ENCODE measurements around the gene NR1H2.

The NR1H2 gene

GRCh38 chr19:50412419-50412818 lies 36.2 kb downstream of the NR1H2 start:
- TF ChIP-seq BACH2 (CRISPR knock-in tag; IDR thresholded peaks at IDR 0.05; ENCODE audit: borderline replicate concordance) (no peak), TCF4 (CRISPR knock-in tag; IDR thresholded peaks at IDR 0.05; ENCODE audit: borderline replicate concordance) (no peak), RARB (CRISPR knock-in tag; IDR thresholded peaks at IDR 0.05) (no peak), CREB5 (CRISPR knock-in tag; IDR thresholded peaks at IDR 0.05; ENCODE audit: low read depth) (no peak), CSDC2 (CRISPR knock-in tag; IDR thresholded peaks at IDR 0.05) (no peak), PPARA (CRISPR knock-in tag; IDR thresholded peaks at IDR 0.05; ENCODE audit: borderline replicate concordance) (no peak), SNAI2 (CRISPR knock-in tag; IDR thresholded peaks at IDR 0.05) (no peak), GLIS3 (CRISPR knock-in tag; IDR thresholded peaks at IDR 0.05) (no peak), ZNF8 (CRISPR knock-in tag; IDR thresholded peaks at IDR 0.05) (no peak), TSHZ2 (CRISPR knock-in tag; IDR thresholded peaks at IDR 0.05) (no peak)

GRCh38 chr19:50413096-50413495 lies 36.8 kb downstream of the NR1H2 start:
- ATAC-seq: no peak
- no peak for TF ChIP-seq ZFP3 (CRISPR knock-in tag; IDR thresholded peaks at IDR 0.05)
- TF ChIP-seq RARB (CRISPR knock-in tag; IDR thresholded peaks at IDR 0.05): no peak
- TF ChIP-seq TSHZ2 (CRISPR knock-in tag; IDR thresholded peaks at IDR 0.05): no peak
- TF ChIP-seq ZNF70 (CRISPR knock-in tag; IDR thresholded peaks at IDR 0.05): no peak
- TF ChIP-seq ISL1 (CRISPR knock-in tag; IDR thresholded peaks at IDR 0.05): no peak
- no peak for TF ChIP-seq OSR1 (CRISPR knock-in tag; IDR thresholded peaks at IDR 0.05)
- no peak for TF ChIP-seq TOX (CRISPR knock-in tag; IDR thresholded peaks at IDR 0.05; ENCODE audit: borderline replicate concordance)
- TF ChIP-seq ZNF565 (CRISPR knock-in tag; conservative IDR thresholded peaks at IDR 0.05; ENCODE audit: low read depth): no peak
- TF ChIP-seq BACH2 (CRISPR knock-in tag; IDR thresholded peaks at IDR 0.05; ENCODE audit: borderline replicate concordance): no peak
- no peak for TF ChIP-seq ZFP30 (CRISPR knock-in tag; IDR thresholded peaks at IDR 0.05)
- TF ChIP-seq CSDC2 (CRISPR knock-in tag; IDR thresholded peaks at IDR 0.05): no peak
- TF ChIP-seq ZNF8 (CRISPR knock-in tag; IDR thresholded peaks at IDR 0.05): no peak
- TF ChIP-seq PATZ1 (CRISPR knock-in tag; IDR thresholded peaks at IDR 0.05; ENCODE audit: borderline replicate concordance): no peak
- TF ChIP-seq ZC3H10 (CRISPR knock-in tag; IDR thresholded peaks at IDR 0.05): no peak
- TF ChIP-seq TCF4 (CRISPR knock-in tag; IDR thresholded peaks at IDR 0.05; ENCODE audit: borderline replicate concordance): no peak

More at GRCh38 chr19:50412419-50412818, 36.2 kb downstream of the NR1H2 start:
- no peak for ATAC-seq

- TF ChIP-seq SNAI2 (CRISPR knock-in tag; IDR thresholded peaks at IDR 0.05): no peak
- TF ChIP-seq CSDC2 (CRISPR knock-in tag; IDR thresholded peaks at IDR 0.05): no peak
- no peak for ATAC-seq
Measured at GRCh38 chr19:50413531-50413930, 37.3 kb downstream of the NR1H2 start.

All from SK-N-SH treated with all-trans-retinoic acid at 6 μM for 48 hours (cell line).